Measurements from ENCODE around the gene HOXD3.

Gene HOXD3

DNA sequence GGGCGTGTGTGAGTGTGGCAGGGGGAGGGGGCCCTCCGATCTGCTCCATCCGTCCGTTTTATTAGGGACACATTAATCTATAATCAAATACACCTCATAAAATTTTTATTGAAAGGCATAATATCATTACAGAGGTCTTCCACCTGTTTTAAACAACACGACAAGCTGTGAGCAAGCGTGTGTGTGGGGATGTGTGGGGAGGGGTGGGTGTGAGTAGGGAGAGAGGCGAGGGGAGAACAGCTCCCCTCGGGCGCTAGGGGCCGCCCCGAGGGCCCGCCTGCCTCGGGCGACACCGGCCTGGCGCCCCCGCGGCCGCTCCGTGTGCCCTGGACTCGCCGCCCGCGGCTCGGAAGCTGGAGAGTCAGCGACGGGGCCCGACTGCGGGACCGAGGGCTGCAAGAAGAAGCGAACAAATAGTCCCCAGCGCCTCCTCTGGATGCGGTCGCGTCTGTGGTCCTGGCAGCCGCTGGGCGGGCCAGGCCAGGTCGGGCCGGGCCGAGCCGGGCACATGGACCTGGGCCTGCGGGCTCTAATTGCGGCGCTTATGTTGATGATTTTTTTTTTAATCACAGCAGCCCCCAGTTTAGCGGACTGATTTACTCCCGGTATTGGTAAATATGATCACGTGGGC is 34.9 kb upstream of the HOXD3 start:
- DNase-seq, result no peak

DNA sequence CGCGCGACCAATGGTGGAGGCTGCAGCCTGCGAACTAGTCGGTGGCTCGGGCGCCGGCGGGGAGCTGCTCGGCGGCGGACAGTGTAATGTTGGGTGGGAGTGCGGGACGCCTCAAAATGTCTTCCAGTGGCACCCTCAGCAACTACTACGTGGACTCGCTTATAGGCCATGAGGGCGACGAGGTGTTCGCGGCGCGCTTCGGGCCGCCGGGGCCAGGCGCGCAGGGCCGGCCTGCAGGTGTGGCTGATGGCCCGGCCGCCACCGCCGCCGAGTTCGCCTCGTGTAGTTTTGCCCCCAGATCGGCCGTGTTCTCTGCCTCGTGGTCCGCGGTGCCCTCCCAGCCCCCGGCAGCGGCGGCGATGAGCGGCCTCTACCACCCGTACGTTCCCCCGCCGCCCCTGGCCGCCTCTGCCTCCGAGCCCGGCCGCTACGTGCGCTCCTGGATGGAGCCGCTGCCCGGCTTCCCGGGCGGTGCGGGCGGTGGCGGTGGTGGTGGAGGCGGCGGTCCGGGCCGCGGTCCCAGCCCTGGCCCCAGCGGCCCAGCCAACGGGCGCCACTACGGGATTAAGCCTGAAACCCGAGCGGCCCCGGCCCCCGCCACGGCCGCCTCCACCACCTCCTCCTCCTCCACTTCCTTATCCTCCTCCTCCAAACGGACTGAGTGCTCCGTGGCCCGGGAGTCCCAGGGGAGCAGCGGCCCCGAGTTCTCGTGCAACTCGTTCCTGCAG is 34.3 kb upstream of the HOXD3 start, which contains the start of gene HOXD9:
HOXD9 (plus strand) TSS at position 37 of the 728 bp plus-strand sequence; CDS start at position 87, 50 bp downstream.
- no peak for DNase-seq

DNA sequence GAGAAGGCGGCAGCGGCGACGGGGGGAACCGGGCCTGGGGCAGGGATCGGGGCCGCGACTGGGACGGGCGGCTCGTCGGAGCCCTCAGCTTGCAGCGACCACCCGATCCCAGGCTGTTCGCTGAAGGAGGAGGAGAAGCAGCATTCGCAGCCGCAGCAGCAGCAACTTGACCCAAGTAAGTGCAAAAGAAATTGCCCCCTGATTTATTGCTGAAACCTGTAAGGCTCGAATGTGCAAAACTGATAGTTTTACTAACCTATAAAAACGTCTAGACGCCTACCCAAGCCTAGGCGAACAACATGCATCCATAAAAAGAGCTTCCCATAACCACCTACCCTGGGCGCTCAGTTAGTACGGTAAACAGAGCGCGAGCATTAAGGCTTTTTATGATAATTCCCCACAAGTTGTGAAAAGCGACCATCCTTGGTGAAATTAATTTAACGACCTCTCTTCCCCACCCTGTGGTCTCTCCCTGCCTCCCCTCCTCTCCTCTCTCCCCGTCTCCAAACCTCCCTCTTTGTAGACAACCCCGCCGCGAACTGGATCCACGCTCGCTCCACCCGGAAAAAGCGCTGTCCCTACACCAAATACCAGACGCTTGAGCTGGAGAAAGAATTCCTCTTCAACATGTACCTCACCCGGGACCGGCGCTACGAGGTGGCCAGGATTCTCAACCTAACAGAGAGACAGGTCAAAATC is 33.5 kb upstream of the HOXD3 start:
- no peak for DNase-seq

DNA sequence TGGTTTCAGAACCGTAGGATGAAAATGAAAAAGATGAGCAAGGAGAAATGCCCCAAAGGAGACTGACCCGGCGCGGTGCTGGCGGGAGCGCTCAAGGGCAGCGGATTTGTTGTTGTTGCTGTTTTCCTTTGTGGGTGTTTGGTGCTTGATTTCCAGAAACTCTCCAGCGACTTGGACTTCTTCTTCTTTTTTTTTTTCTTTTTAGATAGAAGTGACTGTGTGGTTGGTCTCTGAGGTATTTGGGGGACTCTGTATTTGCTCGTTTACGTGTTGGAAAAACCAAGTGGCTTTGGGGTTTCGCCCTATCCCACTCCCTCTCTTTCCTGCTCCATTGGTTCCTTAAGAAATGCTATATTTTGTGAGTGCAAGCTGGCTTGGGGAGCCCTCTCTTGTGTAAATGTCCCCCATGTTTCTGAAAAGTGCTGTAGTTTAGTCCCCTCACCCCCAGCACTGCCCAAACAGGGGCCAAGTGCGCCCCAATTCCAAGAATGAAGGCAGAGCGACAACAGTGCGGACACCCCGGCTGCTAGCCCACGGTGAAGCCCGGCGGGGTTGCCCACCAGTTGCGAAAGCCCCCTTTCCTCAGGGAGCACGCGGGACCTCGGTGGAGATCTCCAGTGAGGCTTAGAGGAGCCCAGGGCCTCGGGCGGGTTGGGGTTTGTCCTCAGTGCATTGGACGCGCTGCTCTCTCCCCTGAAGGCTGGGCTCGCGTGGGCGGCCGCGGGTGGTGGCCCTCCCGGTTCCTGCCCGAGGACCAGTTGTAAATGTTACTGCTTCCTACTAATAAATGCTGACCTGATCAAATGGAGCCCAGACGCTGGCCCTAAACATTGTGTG is 32.8 kb upstream of the HOXD3 start:
- DNase-seq, result no peak

DNA sequence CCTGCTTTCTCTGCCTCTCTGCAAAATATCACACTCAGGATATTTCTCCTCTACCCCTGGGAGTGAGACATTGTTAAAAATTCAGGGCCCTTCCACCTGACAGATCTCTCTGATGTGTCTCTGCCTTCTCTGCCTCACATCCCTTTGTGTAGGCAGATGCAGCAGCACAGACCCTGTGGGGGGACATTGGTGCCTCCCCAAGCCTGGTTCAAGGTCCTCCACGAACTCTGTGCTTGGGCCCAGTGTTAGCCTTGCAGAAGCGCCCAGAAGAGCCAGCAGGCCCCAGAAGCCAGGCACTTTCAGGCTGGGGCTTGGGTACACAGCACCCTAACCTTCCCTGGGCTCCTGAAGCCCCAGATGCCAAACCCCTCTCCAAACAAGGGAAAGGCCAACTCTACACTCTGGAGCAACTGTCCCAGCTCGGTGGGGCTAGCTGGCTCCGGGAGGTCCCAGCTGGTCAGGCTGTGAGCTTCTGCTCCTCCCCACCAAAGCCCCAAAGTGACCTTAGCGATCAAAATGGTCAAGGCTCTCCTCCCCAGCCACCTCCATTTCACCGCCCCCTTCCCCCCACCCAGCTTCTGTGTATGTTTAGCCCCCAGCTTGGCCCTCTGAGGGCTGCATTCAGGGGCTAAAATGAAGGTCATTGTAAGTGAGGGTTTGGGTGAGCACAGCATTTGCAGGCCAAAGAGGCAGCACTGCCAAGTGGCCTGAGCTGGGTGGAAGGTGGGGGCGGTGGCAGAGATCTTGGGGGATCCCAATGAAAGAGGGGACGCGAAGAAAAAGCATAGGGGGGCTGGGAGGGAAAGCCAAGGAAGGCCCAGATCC is 31.9 kb upstream of the HOXD3 start:
- DNase-seq, result no peak

DNA sequence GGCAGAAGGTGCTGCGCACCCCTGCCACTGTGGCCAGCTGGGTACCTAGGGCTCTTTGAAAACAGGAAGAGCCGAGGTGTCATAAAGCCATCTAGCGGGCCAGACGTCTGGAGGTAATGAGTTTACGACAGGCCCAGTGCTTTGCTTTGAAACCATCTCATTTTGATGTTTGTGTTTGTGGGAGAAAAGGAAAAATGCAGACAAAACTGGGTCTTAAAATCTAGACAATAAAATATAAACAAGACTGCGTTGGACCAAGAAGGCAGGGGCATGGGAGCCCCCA is 31.4 kb upstream of the HOXD3 start:
- DNase-seq, result no peak

DNA sequence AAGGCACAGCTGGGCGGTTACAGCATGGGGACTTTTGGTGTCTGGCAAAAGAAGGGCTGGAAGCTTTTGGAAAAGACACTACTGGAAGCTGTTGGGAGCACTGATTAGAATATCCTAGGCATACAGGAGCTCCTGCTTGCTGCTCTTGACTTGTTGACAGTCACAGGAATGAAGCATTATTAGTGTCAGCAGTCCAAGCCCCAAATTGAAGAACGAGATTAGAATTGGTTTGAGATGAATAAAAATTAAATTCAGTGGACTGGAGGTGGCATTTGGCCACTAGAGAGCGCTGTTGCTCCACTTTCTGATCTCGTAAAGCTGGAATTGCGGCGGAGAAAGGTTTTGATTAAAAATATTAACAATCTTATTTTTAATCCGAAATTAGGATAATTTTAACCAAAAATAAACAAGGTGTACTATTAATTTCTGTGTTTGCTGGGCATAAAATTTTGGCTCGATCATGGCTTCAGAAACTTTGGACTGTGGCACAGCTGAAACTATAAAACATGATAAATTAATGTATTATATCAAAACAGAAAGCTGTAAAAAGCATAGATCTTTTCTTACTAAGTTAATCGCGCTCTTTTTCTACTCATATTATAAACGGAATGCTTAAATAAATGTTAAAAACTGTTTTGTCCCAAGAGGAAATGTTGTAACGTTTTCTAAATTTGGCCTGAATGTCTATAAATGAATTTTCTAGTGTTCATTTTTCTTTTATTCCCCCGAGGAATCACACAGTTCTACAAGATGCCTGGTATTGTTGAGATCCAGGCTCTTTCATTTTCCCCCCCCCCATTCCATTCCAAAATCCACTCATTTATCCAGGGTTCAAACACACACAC is 30.0 kb upstream of the HOXD3 start:
- DNase-seq, result no peak

DNA sequence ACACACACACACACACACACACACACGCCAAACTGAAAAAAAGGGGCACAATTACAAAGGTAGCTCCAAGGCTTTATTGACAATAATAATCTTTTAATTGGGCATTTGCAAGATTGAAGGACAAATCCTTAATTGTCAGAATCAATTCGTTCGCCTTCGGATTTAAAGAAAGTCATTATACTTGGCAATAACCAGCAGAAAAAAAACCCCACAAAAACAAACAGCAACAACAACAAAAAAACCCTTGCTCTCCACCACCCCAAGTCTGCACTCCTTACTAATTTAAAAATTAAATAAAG is 29.4 kb upstream of the HOXD3 start:
- no peak for DNase-seq

DNA sequence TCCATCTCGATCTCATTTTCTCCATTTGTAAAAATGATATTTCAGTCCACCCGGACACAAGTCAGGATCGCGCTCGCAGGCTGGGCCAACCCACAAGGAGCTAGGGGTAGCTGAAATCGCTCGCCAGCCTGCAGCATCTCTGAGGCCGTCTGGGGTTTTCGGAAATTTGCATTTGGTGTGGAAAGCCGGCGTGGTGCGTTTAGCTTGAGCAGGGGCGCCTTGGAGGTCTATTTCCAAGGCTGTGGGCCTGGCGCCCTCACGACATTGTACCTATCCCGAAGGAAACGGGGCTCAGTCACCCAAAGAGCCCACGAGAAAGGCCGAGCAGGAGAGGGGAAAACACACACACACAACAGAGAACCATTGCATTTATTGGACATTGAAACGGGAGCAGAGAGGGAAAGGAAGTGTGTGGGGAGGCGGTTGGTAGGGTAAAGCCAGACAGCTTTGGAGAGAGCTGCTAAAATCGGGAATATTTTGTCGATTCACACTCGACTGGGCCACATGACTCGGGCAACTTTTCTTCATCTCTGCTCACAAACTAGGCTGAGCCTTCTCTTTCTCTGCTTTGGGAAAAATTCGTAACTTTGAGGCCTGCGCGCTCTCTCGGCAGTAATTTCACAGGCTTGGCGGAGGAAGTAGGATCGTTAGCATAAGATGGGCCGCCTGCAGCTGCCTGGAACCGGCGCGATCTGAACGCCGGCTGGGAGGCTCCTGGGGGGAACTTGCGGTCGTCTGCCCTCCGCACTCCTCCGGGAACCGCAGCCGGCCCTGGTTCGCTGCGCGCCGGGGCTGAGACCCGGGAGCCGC is 28.7 kb upstream of the HOXD3 start:
- DNase-seq, result no peak

DNA sequence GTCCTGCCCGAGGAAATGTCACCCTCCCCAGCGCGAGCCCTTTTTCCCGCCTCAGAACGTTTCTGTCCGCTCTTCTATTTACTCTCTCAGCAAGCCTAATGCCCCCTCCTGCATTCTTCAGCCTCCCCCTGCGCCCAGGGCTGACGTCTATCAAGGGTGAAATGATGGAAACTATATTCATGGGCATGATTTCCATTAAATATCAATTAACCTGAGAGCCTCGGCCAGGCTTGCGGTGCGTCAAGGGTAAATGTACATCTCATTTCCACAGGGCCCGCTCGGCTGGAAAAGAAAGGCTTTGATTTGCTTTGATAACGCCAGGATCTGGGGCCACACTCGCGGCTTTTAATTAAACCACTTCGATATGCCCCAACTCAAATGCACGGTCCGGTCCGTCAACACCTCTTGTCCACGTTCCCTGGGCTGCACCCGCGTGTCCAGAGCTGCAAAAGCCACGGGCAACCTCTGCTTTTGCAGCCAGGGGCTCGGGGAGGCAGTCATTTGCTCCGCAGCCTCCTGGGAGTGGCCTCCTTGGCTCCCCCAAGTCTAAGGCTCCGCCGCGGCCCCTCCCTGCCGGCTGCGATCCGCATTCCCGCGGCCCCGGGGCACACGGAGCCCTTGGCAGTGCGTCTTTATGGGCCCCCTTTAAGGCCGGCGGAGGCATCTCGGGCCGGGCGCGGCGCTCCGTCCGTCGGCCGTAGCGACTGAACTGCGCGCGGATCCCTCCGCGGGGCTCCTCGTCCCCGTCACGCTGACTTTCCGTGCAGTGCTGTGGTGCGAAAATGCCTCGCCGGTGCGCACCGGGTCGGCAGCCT is 27.9 kb upstream of the HOXD3 start, which contains the start of gene HOXD8:
HOXD8 (plus strand) TSS at position 724 of the 815 bp plus-strand sequence. CDS start 662 bp downstream, outside the sequence.
- no peak for DNase-seq

DNA sequence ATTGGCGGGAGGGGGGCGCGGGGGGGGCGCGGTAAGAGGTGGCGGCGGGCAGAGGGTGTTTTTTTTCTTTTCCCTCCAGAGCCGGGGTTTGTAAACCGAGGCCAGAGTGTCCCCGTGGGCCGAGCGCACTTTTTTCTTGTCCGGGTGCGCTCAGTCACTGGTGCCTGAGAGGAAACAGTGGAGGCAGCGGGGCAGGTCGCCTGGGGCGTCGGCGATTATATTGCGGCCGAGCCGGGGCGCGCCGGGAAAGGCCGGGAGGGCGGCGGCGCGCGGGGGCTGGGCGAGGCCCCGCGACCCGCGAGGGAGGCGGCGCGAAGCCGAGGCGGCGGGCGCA is 27.3 kb upstream of the HOXD3 start:
- DNase-seq, result no peak

DNA sequence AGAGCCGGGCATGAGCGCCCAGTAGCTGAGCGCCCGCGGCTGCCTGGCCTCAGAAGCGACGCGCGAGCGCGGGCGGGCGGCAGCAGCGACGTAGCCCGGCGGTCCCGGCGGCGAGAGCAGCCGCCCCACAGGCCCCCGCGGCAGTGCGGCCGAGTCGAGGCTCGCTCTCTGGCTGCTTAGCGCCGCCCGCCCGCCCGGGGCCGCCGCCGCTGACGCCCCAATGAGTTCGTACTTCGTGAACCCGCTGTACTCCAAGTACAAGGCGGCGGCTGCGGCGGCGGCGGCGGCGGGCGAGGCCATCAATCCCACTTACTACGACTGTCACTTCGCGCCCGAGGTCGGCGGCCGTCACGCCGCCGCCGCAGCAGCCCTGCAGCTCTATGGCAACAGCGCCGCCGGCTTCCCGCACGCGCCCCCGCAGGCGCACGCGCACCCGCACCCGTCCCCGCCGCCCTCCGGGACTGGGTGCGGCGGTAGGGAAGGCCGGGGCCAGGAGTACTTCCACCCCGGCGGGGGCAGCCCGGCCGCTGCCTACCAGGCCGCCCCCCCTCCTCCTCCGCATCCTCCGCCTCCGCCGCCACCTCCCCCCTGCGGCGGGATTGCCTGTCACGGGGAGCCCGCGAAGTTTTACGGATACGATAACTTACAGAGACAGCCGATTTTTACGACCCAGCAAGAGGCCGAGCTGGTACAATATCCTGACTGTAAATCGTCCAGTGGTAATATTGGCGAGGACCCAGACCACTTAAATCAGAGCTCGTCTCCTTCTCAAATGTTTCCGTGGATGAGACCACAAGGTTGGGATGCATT is 26.8 kb upstream of the HOXD3 start:
- DNase-seq, result no peak

DNA sequence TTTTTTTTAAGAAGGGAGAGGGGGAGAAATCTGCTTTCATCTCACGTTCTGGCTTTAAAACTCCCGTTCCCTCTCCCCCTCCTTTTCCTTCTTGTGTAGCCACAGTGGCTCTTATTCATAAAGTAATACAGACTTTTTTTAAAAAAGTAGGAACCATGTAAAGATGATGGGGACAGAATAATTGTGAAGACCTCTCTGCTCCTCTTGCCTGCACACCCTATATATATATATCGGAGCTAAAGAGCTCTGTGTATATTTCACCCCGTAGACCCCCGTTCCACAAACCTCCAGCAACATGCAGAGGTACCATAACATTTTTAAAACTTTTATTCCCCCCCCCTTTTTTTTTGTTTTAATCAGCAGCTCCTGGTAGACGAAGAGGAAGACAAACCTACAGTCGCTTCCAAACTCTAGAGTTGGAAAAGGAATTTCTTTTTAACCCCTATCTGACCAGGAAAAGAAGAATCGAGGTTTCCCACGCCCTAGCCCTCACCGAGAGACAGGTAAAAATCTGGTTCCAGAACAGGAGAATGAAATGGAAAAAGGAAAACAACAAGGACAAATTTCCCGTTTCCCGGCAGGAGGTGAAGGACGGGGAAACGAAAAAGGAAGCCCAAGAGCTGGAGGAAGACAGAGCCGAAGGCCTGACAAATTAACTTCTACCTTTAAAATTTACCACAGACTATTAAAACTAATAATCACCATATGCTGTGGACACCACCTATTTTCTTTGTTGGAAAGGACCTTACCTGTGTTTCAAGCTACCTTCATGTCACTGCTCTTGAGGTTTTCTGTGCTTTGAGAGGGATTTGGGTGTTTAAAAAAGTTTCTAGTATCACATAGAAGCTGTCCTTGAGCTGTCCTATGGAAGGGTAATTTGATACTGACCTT is 25.9 kb upstream of the HOXD3 start:
- DNase-seq, result no peak

DNA sequence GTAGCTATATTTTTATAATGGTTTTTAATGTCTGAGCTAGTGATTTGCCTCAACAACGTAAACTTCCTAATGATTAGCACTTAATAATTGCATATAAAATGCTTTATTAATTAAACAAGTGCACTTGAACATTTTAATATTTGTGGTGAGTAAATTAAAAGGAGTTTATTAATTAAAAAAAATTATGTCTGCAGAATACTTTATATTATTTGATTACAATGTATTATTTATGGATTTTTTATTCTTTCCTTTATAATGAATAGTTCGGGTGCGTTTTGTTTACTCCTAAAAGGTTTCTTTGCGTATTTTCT is 25.3 kb upstream of the HOXD3 start:
- no peak for DNase-seq

DNA sequence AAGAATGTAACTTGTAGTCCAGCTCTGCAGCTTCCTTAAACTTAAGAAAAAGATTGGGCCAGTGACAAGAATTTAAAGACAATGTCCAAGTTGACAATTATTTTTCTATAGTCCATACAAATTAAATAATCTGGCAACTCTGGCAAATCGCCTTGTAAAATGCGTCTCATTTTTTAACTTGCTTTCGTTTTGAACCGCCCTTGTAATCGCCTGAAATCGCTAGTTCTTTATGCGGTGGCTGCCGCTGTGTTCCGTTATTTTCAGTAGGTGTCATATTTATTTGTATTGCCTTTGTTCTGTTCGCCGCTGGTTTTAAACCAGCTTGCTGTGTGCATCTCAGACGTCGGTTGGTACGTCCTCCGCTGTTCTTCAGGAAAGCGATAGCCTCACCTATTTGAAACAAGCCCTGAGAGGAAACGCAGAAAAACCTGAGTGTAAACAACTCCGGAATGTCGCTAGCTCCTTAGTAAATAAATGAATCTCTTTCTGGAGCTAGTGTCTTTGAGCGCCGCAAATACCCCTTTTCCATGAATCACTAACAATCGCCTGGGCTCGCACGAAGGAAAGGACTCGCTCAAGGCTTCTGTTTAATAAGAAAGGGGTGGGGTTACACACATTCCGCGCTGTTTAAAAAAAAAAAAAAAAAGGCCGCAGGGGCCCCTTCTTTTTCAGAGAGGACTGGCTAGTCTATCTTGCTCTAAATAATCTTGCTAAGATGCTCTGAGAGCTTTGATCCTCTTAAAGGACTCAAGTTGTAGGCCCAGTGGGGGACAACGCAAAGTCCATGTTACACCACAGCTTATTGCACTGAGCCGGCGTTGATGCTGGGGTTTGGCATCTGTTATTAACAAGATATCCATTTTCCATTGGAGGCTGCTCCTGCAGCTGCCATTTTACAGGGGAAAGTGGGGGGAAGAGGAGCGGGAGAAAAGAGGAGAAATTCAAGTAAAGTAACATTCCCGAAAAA is 24.6 kb upstream of the HOXD3 start:
- DNase-seq, result no peak

DNA sequence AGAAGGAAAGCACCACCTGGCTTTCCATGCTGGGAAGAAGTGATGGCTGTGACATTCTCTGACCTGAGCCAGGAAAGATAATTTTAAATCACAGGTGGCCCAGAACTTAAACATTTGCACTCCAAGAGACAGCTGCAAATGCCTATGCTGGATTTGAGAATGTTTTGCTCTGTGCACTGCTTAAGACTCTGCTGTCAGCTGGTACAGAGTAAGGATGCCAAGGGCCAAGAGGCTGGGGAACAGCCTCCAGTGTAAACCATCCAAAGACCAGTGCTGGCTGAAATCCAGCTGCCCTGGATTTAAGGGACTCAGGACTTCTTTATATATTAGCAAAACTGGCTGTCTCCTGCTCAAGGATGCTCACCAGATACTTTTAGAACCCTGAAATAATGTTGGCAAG is 23.7 kb upstream of the HOXD3 start:
- no peak for DNase-seq

DNA sequence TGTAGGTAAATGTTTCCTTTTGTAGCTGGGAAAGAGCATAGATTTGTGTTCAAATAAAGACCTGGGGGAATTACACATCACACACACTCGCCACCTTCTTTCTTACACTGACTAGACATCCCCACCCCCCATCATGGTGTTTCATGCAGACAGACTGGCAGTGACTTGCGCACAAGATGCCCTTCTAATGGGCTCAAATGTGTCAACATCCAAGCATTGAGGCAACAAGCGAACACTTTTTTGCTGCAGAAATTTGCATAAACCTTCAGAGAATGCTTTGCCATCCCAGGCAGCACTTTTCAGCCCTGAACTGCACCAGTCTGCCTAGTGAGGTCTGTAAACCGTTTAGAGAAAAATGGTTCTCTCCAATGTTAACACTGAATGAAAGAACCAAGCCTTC is 23.1 kb upstream of the HOXD3 start:
- no peak for DNase-seq

Data from NCI-H1105 treated with DMSO at 0.1 percent for 48 hours (cell line).